GM03348 (cell line): ENCODE measurements around the gene FUT7.
A peak's percentile ranks its signal among the peaks of the same experiment; 100 is the strongest.
"Not testable (repeated sequence)": the region's sequence is repeated elsewhere in the genome, so short reads cannot be mapped to it uniquely, and the experiment has no call there.

ENCODE experiments used
- DNase-seq: peaks from one replicate; pipeline ENCODE4 v3.0.0; 2012; ENCODE audit warnings: low spot score

Gene FUT7

DNA sequence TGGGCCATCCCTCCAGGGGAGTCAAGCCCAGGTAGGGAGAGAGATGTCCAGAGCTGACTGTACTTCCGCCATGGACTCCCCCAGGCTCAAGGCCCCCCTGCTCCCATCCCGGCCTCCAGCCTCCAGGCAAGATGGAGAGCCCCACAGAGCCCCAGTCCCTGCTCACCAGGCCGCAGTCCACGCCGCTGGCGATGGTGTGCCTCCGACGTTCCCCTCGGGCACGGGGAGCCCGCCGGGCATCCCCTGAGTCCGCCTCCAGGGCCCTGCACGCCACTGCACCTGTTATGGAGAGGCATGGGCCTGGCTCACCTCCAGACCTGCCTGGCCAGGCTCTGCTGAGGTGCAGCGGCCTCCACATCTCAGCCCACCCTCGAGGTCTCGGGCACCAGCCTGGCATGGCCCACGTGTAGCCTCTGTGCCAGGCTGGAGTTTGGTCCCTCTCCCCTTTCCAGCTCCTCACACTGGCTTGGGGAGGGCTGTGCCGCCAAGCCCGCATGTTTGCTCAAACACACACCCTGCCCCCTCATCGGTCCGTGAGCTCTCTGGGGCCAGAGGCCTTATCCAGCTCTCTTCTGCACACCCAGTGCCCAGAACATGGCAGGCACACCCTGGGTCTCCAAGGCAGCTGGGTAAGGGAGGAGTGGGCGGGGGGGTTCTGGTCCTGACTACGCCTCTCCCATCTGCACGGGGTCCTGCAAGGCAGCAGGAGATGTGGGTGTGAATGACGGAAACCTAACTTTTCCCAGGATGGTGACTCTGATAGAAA, 34.4 kb upstream of the FUT7 start:
- no peak for DNase-seq

DNA sequence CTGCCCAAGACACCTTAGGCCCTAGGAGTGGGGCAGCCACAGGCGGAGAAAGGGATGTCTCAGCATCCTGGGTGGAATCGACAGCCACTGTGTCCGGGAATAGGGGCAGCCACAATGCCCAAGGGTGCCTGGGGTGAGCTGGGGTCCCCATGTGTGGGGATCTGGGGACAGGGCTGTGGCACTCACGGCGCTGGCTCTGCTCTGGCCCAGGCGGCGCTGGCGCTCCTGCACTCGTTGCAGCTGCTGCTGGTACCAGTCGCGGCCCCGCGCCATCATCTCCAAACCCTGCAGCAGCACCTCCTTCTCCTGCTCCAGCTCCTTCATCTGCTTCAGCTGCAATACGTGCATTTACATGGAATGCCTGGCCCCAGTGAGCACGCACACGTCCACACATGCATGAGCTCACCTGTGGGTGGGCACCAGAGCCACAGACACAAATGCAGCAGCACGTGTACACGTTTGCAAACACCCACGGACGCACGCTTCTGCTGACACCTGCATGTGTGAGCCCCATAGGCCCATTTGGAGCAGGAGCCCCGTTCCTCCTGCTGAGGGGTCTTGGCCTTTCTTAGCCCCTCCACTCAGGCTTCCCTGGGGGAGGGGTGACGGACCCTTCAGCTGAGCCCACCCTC, 33.6 kb upstream of the FUT7 start:
- no peak for DNase-seq

DNA sequence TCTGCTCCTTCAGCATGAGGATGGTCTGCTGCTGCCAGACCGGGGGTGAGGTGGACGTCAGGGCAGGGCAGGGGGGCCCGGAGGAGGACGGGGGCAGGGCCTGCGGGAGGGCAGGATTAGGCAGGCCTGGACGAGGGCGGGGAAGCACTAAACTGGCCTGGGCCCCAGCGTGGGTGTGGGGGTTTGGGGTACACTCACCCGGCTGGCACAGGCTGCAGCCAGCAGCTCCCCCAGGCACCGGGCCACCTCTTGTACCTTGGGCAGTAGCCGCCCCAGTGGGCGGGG, 32.9 kb upstream of the FUT7 start:
- no peak for DNase-seq

DNA sequence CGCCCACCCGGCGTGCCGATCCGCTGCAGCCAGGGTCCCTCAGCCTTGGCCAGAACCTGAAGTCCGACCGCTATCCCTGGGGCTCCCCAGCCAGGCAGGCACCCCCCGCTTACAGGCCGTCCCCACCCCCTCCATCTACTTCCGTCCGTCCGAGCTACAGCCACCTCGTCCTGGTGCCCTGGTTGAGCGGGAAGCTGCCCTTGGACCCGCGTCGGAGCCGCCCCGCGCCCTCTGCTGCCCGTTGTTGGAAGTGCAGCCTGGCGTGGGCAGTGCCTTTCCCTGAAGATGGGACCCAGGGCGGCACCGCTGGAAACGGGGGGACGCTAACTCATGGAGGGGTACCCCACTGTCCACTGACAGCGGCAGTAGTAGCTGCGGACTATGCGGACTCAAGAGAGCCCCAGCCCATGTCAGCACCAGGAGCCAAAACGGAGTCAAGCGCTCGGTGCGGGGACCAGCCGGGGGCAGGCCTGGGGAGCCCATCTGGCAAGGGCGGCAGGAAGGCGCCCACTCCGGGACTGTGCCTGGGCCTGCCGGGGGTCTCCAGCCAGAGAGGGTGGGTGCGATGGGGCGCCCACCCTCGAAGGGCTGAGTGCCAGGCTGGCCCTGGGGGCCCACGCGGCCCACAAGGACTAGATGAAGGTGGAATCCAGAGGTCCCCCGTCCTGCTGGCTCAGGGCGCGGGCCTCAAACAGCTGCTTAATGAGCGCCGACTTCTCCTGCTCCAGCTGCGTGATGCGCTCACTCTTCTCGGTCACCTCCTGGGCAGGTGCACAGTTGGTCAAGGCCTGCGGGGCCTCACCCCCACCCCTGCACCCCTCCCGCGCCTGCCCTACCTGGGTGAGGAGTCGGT, 32.4 kb upstream of the FUT7 start:
- peak; percentile 85 for DNase-seq

DNA sequence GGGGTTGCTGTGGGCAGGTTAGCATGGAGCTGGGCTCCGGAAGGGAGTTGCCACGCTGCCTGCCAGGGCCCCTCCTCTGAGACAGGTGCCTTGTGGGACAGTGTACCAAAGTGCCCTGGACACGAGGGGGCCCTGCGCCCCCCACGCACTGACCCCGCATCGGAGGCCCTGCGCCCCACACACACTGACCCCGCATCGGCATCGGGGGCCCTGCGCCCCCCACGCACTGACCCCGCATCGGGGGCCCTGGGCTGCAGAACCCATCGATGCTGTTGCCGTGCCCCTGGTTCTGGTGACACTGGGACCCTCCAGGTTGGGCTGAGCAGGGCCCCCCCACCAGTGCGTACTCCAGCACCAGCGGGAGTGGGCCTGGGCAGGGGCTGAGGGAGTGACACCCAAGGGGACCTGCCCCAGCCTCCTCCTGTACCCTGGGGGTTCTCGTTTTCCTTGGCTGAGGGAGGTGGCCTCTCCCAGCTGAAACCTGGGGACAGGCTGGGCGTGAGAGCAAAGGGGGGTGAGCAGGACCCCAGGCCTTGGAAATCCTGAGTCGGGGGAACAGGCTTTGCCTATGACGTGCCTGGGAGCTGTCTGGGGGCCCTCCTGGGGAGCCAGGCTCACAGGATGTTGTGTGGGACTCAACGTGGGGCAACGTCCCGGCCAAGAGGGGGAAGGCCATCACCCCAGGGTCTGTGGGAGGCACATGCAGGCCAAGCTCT, 31.6 kb upstream of the FUT7 start:
- DNase-seq: no peak

DNA sequence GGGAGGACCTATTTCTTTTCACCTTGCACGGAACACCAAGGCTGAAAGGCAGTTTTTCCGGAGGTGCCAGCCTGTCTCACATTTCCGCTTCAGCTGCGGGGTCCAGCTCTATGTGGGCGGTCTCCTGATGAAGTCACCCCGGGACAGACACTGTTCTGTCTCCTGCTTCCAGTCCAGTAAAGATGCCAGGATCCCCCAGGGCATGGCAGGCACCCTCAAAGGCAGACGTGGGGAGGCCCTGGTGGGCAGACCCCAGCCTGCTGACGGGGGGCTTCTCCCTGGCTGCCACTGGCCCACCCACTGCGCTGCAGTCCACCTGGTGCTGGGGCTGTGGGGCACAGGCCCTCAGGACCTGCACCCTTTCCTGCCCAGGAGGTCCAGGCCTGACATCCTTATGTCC, 30.9 kb upstream of the FUT7 start:
- DNase-seq: not testable (repeated sequence)

DNA sequence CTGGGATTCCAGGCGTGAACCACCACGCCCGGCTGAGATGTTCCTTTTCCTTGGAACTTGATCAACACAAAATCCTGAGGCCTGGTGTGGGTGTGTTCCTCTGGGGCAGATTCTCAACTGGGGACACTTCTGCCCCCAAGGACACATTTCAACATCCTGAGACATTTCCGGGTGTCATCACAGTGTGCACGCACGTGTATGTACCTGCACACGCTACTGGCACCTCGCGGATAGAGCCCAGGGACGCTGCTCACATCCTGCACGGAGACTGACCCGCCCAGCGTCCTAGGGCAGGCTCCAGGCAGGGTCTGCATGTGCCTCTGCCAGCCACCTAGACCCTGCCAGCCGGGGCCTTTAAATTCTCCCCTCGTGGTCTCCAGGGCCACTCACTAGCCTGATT, 30.5 kb upstream of the FUT7 start:
- no peak for DNase-seq

DNA sequence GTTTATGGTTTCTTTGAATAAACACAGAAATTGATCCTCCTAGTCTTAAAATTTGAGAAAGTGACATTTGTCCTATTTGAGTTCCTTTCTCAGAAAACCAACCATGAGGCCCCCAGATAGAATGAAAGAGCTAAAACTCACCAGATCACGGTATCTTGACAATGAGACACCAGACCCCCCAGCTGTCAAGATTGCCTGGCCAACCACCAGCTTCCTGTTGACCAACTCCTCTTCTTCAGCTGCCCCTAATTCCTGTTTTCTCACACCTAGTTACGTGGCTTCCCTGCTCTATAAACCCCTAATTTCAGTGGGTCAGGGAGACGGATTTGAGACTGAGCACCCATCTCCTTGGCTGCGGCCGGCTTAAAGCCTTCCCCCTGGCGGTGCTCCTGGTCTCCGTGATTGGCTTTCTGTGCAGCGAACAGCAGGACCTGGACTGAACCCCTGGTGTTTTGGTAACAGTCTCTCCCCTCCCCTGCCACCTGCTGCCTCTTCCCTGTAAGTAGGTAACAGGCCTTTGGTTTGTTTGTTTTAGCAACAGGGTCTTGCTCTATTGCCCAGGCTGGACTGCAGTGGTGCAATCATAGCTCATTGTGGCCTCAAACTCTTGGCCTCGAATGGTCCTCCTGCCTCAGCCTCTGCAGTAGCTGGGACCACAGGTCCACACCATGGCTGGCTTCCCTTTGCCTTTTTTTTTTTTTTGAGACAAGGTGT, 26.8 kb upstream of the FUT7 start:
- DNase-seq: no peak

DNA sequence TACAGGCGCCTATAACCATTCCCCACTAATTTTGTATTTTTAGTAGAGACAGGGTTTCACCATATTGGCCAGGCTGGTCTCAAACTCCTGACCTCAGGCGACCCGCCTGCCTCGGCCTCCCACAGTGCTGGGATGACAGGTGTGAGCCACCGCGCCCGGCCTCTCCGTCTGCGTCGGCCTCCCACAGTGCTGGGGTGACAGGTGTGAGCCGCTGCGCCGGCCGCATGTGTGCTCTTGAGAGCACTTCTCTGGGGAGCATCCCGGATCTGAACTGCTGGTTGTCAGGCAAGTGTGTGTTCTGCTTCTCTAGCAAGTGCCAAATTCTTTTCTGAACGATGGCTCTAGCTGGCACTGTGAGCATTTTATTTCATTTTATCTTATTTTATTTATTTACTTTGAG, 25.7 kb upstream of the FUT7 start:
- DNase-seq: no peak

DNA sequence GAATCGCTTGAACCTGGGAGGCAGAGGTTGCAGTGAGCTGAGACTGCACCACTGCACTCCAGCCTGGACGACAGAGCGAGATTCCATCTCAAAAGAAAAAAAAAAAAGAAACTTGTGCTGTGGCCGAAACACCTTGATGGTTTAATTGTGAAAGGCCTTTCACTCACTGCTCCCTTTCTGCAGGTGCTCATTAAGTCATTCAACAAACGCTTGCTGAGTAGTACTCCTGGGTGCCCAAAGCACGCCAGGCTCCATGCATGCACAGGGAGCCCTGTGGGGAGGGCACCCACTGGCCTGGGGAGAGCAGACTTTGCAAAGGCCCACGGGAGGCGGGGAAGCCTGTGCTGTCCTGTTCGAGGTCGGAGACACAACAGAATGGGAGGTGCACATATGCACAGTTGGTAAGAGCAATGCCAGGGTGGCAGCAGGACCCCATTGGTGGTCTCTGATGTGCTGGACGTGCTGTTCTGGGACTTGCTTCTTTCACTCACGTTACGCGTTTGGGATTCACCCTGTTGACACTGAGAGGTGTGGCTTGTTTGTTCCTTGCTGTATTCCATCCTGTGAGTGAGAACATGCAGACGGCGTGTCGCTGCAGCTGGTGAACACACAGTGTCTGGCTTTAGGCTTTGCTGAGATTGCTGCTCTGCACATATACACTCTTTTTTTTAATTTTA, 25.0 kb upstream of the FUT7 start:
- no peak for DNase-seq

DNA sequence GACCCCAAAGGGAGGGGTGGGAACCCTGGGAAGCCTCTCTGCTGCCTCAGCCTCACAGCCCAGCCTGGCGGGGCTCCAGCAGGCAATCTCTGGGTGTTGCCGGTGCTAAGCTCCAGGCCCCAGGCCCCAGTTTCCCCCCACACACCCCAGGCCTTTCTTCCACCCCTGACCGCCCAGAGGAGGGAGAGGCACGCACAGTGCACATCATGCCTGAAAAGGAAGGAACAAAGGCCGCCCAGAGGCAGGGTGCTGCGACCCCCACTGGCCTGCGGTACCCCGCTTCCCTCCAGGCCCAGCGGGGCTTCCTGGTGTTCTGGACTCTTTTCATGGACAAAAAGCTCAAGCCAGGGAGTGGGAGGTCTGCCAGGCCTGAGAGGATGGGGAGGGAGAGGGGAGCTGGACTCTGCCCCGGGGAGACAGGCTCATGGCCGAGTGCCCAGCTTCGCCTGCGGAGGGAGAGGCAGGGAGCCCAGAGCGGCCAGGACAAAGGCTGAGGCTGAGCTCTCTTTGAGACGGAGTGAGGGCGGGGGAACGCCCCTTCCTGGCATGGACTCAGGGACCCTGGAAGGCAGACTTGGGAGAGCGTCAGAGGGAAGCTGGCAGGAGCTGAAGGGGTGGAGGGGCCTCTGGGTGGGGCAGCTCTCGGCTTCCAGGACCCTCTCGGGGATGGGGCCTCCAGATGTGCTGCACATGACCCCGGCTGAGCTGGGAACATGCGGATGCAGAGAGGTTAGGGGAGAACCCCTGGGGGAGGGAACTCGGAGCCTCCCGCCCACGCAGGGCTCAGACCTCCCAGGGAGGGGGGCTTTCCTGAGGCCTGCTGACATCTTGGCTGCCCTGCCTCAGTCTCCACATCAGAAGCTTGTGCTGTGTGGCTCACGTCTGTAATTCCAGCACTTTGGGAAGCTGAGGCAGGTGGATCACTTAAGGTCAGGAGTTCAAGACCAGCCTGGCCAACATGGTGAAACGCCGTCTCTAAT, 23.8 kb upstream of the FUT7 start:
- DNase-seq: peak; percentile 81

DNA sequence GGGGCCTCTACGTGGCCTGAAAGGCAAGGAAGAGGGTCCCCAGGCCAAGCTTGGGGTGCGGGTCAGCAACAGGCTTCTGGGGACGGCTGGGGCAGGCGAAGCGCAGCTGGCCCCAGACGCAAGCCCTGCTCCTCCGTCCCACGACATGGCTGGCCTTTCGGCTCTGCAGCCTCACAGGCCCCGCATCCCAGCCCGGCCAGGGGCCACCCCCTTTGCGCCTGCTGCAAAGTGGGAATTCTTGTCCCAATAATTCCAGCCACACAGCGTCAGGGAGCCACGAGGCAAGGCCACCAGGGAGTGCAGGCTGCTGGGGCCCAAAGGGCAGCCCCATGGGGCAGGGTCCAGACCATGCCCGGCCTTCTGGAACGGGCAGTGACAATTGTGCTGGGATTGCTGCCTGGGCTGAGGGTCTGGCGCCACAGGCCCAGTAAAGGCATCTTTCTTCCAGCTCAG, 23.1 kb upstream of the FUT7 start:
- no peak for DNase-seq

DNA sequence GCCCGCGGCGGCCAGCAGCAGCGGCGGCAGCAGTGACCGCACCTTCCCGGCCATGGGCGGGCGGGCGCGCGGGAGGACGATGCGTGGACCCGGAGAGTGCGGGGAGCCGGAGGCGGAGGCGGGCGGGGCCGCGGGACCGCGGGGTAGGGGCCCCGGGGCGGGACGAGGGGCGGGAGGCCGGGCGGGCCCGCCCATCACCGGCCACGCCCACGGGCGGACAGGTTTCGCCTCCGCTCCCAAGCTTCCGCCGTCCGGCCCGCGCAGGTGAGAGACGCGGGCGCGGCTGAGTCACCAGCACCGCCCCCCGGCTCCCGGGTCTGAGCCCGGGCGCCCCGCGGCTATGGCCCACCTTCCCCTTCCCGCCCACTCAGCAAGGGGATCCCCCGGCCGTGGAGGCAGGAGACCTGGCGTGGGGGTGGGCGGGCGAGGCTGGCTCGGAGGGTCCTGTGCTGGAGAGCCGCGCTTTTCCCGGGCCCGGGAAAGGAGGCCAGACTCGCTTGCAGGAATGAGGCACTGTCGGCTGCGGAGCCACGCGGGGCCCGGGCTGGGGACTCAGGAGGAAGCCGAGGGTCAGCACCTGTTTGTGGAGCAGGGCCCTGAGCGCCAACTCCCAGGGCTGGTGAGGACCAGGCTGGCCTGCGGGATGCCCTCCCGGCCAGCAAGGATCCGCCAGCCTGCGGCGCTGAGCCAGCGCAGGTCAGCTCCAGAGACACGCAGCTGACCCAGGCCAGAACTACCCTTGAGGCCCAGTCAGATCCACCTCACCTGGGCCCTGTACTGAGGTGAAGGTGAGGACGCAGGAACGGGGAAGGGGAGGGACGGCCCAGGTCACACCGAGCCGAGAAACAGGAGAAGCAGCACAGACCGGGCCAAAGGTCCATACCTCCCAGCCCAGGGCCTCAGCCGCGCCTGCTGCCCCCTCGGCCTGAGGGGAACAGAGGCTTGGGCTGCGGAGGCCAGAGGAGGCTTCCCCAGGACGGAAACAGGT, 22.4 kb upstream of the FUT7 start, which contains the start of gene ENTPD2:
TSS of gene ENTPD2 (minus strand) at position 118 of the 988 bp plus-strand sequence. CDS start at position 54, 64 bp downstream.
- DNase-seq: no peak

DNA sequence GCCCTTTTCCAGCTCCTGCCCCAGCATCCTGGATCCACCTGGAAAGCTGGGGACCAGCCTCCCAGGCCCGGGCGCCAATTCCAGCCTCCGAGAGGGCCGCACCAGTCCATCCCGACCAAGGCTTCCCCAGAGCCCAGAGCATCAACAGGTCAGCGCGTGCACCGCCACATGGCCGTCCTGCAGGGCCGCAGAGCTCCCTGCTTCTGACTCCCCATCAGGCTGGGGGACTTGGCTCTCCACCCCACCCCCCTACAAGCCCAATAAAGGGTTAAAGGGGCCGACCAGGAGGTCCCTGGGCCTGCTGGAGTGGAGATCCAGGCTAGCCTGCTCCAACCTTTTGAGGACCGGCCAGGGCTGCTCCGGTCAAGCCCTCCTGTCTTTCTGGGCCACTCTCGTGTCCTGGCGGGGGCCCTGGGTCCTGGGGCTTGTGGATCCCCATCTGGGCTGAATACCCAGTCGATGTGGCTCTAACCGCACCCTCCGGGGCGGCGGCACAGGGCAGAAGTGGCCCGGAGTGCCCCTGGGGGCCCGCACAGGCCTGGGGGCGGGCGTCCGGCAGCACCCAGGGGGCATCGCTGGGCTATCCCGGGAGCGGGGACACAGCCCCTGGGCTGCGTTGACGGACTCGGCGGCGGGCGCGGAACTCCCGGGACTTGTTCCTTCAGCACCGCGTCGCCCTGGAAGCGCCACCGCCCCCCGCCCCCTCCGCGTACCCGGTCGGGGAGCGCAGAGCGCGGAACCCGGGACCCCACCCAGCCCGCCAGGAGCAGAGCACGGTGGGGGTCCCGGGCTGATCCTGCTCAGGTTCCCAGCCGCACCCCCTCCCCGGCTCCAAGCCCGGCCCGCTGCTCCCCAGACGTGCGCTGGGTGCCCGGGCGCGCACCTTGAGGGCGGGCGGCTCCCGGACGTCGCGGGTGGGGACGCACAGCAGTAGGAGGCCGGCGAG, 21.4 kb upstream of the FUT7 start:
- no peak for DNase-seq

DNA sequence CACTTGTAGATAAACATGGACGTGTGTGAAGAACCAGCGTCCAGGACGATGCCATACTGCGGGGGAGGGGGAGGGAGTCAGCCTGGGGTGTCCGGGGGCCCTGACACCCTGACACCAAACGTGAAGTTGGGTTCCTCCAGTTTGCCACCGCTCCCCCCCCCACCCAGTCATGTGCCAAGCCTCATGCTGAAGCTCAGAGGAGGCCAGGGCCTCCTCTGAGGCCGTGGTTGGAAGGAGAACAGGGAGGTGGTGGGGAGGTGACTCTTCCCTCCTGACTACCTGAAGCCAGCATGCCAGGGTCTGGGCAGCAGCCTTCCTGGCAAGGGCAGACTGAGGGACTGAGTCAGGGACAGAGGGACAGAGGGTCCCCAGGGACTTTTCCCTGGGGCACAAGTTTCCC, 20.4 kb upstream of the FUT7 start:
- DNase-seq: no peak

DNA sequence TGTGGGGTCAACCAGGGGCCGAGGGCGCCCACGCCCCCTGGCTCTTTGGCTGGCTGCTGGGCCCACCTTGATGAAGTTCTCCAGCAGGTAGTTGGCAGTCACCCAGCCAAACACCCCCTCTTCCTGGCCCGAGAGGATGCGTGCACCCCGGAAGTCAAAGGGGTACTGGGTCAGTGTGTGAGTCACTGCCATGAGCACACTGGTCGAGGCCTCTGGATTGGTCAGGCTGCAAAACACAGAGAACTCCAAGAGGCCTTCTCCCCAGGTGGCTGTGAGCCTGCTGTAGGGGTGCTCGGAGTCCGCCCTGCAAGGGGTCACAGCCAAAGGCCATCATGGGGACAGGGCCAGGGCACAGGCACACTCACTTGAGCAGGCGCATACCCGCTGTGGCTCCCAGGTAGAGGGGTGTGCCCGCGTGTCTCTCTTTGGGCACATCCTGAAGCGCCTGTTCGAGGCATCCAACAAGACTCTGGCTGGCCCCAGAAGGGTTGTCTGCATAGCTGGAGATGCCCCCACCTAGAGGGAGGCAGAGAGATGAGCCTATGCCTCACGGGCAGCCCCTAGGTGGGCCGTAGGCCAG, 19.3 kb upstream of the FUT7 start:
- DNase-seq: no peak

DNA sequence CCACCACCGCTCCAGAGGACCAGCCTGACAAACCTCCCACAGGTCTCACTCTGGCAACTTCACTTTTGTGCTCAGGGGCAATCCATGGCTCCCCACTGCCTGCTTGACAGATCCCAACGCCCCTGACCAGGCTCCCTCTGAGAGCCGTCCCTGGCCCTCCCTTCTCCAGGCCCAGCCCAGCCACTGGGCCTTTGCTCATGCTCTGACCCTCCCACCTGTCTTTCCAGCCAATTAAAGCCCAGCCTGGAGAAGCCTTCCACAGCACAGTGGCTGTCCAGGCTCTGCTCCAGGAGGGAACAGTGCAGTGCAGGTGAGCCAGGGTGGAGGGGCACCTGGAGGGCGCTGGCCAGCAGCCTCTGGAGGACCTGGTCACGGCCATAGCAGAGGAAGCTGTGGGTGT, 18.7 kb upstream of the FUT7 start:
- no peak for DNase-seq
